Sigmoid colon (tissue), 7 donors: ENCODE measurements around the gene YBX1. TPM values are rescaled to one million over a fixed set of nuclear protein-coding genes. Genes with fewer than 3 reads are reported as not detected.

Experiments used
- polyA plus RNA-seq, 3 donors: library from polyadenylated mRNA; stranded (reverse); fragments of 200-250 nt; gene quantifications; one replicate each; pipeline ENCODE4 v1.2.3, GENCODE V29; 2013
- total RNA-seq, 4 donors: library from RNA; depleted of rRNA; stranded (reverse); fragments of >200 nt; gene quantifications; one replicate each; pipeline ENCODE4 v1.1.0, GENCODE V29; 2016
- donor health status: healthy with polysubstance abuse.
- donor health status: Bipolar disorder and iron deficiency.
- donor health status: healthy.

YBX1 gene
- total and polyA plus RNA-seq, 7 donors: 685 to 897 (median 763) TPM

Other genes starting within 250 kb of the YBX1 start
- 1 to 10 TPM in 1 of 4 donors, under 1 TPM in 3; 0.54 to 1.1 (median 0.77) TPM for gene ZMYND12, start 226.4 kb upstream of the YBX1 start, total RNA-seq
- gene ZMYND12, start 226.4 kb upstream of the YBX1 start, polyA plus RNA-seq: 10 to 100 TPM in 1 of 3 donors, 1 to 10 TPM in 2; 1.0 to 10.9 (median 1.2) TPM
- 10 to 100 TPM; 32.1 to 99.9 (median 52.5) TPM for gene PPCS, start 225.9 kb upstream of the YBX1 start, total RNA-seq
- gene PPCS, start 225.9 kb upstream of the YBX1 start, polyA plus RNA-seq: 100 to 1,000 TPM in 2 of 3 donors, 10 to 100 TPM in 1; 79.4 to 257 (median 200) TPM
- 1 to 10 TPM; 3.3 to 3.9 (median 3.8) TPM for gene CCDC30, start 219.1 kb upstream of the YBX1 start, total RNA-seq
- 1 to 10 TPM in 2 of 3 donors, under 1 TPM in 1; 0.69 to 1.2 (median 1.0) TPM for gene CCDC30, start 219.1 kb upstream of the YBX1 start, polyA plus RNA-seq
- gene PPIH, start 24.0 kb upstream of the YBX1 start, total RNA-seq: 10 to 100 TPM; 19.7 to 32.9 (median 27.5) TPM
- gene PPIH, start 24.0 kb upstream of the YBX1 start, polyA plus RNA-seq: 10 to 100 TPM; 39.6 to 71.1 (median 45.5) TPM
- gene CLDN19, start 57.8 kb downstream of the YBX1 start, total RNA-seq: not detected
- gene CLDN19, start 57.8 kb downstream of the YBX1 start, polyA plus RNA-seq: under 1 TPM in 1 of 3 donors, not detected in 2; 0.03 TPM
- gene P3H1, start 84.6 kb downstream of the YBX1 start, total RNA-seq: 10 to 100 TPM; 15.3 to 23.3 (median 19.1) TPM
- 10 to 100 TPM in 1 of 3 donors, 1 to 10 TPM in 2; 1.8 to 18.4 (median 6.2) TPM for gene P3H1, start 84.6 kb downstream of the YBX1 start, polyA plus RNA-seq
- gene C1orf50, start 84.8 kb downstream of the YBX1 start, total RNA-seq: 1 to 10 TPM; 2.2 to 6.9 (median 4.2) TPM
- gene C1orf50, start 84.8 kb downstream of the YBX1 start, polyA plus RNA-seq: 1 to 10 TPM; 2.3 to 5.2 (median 2.4) TPM
- not detected for gene TMEM269, start 102.6 kb downstream of the YBX1 start, total RNA-seq
- gene TMEM269, start 102.6 kb downstream of the YBX1 start, polyA plus RNA-seq: under 1 TPM in 1 of 3 donors, not detected in 2; 0.04 TPM
- 10 to 100 TPM in 2 of 4 donors, 1 to 10 TPM in 2; 7.9 to 18.6 (median 11.9) TPM for gene ERMAP, start 134.7 kb downstream of the YBX1 start, total RNA-seq
- 10 to 100 TPM in 1 of 3 donors, 1 to 10 TPM in 2; 3.5 to 12.0 (median 6.3) TPM for gene ERMAP, start 134.7 kb downstream of the YBX1 start, polyA plus RNA-seq
- gene SVBP, start 135.0 kb downstream of the YBX1 start, total RNA-seq: 10 to 100 TPM; 34.6 to 48.1 (median 40.6) TPM
- 10 to 100 TPM; 22.5 to 53.5 (median 36.1) TPM for gene SVBP, start 135.0 kb downstream of the YBX1 start, polyA plus RNA-seq
- 10 to 100 TPM in 3 of 4 donors, 1 to 10 TPM in 1; 8.3 to 20.7 (median 15.2) TPM for gene ZNF691, start 164.2 kb downstream of the YBX1 start, total RNA-seq
- gene ZNF691, start 164.2 kb downstream of the YBX1 start, polyA plus RNA-seq: 1 to 10 TPM; 2.4 to 6.9 (median 3.2) TPM